SU-DHL-6 (cell line): ENCODE measurements around the gene TOR2A.

Experiments used
- H2AFZ ChIP-seq: fragments of 200-600 bp; sonication (generic); 2 replicates; pipeline ENCODE4 v1.6.1; 2014; ENCODE audit warnings: low read depth, mild to moderate bottlenecking, moderate library complexity, mixed read lengths, antibody characterized with exemption, low read length; ENCODE audit not compliant: severe bottlenecking
- H3F3A ChIP-seq: fragments of 200-600 bp; shearing (Covaris generic); 2 replicates; pipeline ENCODE4 v1.6.0; 2016; ENCODE audit warnings: antibody characterized with exemption, mild to moderate bottlenecking; ENCODE audit not compliant: insufficient read depth
- H3K27ac ChIP-seq: fragments of 200-600 bp; sonication (generic); 2 replicates; pipeline ENCODE4 v1.5.1; 2016; ENCODE audit warnings: low read depth, mild to moderate bottlenecking, low read length, moderate library complexity, mixed read lengths
- H3K27me3 ChIP-seq: fragments of 200-600 bp; sonication (generic), shearing (Covaris generic); 2 replicates; pipeline ENCODE4 v1.6.0; 2014; ENCODE audit warnings: mild to moderate bottlenecking, low read length
- H3K36me3 ChIP-seq: fragments of 200-600 bp; sonication (generic); 2 replicates; pipeline ENCODE4 v1.6.1; 2014; ENCODE audit warnings: mild to moderate bottlenecking, low read length, mixed read lengths
- H3K4me2 ChIP-seq: fragments of 300-600, 200-600 bp; shearing (Covaris generic), sonication (generic); 2 replicates; pipeline ENCODE4 v1.6.0; 2014; ENCODE audit warnings: low read length, low read depth, mild to moderate bottlenecking; ENCODE audit not compliant: poor library complexity, severe bottlenecking
- H3K4me3 ChIP-seq: fragments of 200-600 bp; sonication (generic); 2 replicates; pipeline ENCODE4 v1.5.1; 2014; ENCODE audit warnings: antibody characterized with exemption, low read length, mild to moderate bottlenecking, mixed read lengths; ENCODE audit not compliant: insufficient read depth, poor library complexity, severe bottlenecking
- H3K79me2 ChIP-seq: fragments of 200-600 bp; sonication (generic); 2 replicates; pipeline ENCODE4 v1.6.1; 2014; ENCODE audit warnings: mild to moderate bottlenecking, low read length, moderate library complexity; ENCODE audit not compliant: insufficient read depth
- H3K9ac ChIP-seq: fragments of 200-600 bp; sonication (generic); 2 replicates; pipeline ENCODE4 v1.7.0; 2014; ENCODE audit warnings: mild to moderate bottlenecking, low read length
- H3K9me2 ChIP-seq: fragments of 200-600 bp; sonication (generic); replicated peaks from 2 replicates; pipeline ENCODE4 v1.6.1; 2014; ENCODE audit warnings: low read length; ENCODE audit not compliant: insufficient read depth
- H3K9me3 ChIP-seq: fragments of 200-600 bp; sonication (generic); 2 replicates; pipeline ENCODE4 v1.6.1; 2014; ENCODE audit warnings: low read length, mixed read lengths; ENCODE audit not compliant: insufficient read depth
- H4K20me1 ChIP-seq: fragments of 200-600 bp; sonication (generic); 2 replicates; pipeline ENCODE4 v1.6.1; 2014; ENCODE audit warnings: low read depth, mild to moderate bottlenecking, antibody characterized with exemption, low read length, moderate library complexity, mixed read lengths
- CTCF ChIP-seq: fragments of 200-600 bp; sonication (generic); IDR thresholded peaks from one replicate; pipeline ENCODE4 v1.5.1; 2017; ENCODE audit warnings: antibody characterized with exemption, mild to moderate bottlenecking, low read length, moderate library complexity; ENCODE audit not compliant: insufficient read depth, poor library complexity, severe bottlenecking
- EZH2phosphoT487 ChIP-seq: fragments of 200-600 bp; sonication (generic), shearing (Covaris generic); conservative IDR thresholded peaks from 2 replicates; pipeline ENCODE4 v1.6.1; 2018; ENCODE audit warnings: mild to moderate bottlenecking, antibody characterized with exemption, low read length, moderate library complexity, mixed read lengths

Gene TOR2A

DNA sequence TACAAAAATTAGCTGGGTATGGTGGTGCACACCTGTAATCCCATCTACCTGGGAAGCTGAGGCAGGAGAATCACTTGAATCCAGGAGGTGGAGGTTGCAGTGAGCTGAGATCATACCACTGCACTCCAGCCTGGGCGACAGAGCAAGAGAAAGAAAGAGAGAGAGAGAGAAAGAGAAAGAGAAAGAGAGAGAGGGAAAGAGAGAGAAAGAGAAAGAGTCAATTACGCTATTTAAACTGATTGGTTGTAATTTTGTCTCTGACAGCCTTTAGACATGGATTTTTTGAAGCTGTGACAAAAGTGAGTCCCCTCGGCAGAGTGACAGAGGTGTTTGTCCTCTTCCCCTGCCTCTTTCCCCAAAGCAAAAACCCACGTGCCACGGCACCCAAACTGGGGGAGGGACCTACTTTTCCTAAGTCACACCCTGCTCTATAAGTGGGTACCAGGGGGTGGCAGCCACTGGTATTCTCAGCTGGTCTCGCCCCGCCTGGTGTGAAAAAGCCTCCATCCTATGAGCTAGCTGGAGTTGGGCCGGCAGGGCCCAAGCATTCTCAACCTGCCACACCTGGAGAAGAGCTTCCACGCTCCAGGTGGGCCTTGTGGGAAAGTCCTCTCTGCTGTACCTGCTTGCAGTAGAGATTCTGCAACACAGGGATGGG lies 31.7 kb downstream of the TOR2A start:
- H3K36me3 ChIP-seq: no peaks in the 10 kb centered on the region
- no peak overlapping the region for H3K4me3 ChIP-seq
- TF ChIP-seq CTCF: no peak
- no peak for TF ChIP-seq EZH2phosphoT487
- no peak overlapping the region for H2AFZ ChIP-seq
- H3F3A ChIP-seq: no peaks in the 10 kb centered on the region
- no peaks in the 10 kb centered on the region for H3K79me2 ChIP-seq
- H3K9ac ChIP-seq: no peak overlapping the region
- H3K9me2 ChIP-seq: no peaks in the 10 kb centered on the region
- no peaks in the 10 kb centered on the region for H3K27me3 ChIP-seq
- no peak overlapping the region for H3K27ac ChIP-seq
- no peaks in the 10 kb centered on the region for H4K20me1 ChIP-seq
- H3K4me2 ChIP-seq: no peak overlapping the region
- H3K9me3 ChIP-seq: no peaks in the 10 kb centered on the region

GRCh38 chr9:127700594-127701255 lies 34.4 kb downstream of the TOR2A start:
- Histone ChIP-seq H3K4me3 (no peak overlapping the region), H2AFZ (no peak overlapping the region), H3K79me2 (no peaks in the 10 kb centered on the region), H4K20me1 (no peaks in the 10 kb centered on the region), H3K27me3 (no peaks in the 10 kb centered on the region), H3F3A (no peaks in the 10 kb centered on the region), H3K9me3 (no peaks in the 10 kb centered on the region), H3K27ac (no peak overlapping the region), H3K9me2 (no peaks in the 10 kb centered on the region), H3K9ac (no peak overlapping the region), H3K36me3 (no peaks in the 10 kb centered on the region), H3K4me2 (no peak overlapping the region)
- TF ChIP-seq EZH2phosphoT487: no peak
- TF ChIP-seq CTCF: no peak

GRCh38 chr9:127700140-127700539 lies 35.0 kb downstream of the TOR2A start:
- Histone ChIP-seq H3K9me3 (no peaks in the 10 kb centered on the region), H4K20me1 (no peaks in the 10 kb centered on the region), H3K27me3 (no peaks in the 10 kb centered on the region), H2AFZ (peak overlapping the region; percentile 28), H3K27ac (no peak overlapping the region), H3K4me2 (no peak overlapping the region), H3F3A (no peaks in the 10 kb centered on the region), H3K4me3 (no peak overlapping the region), H3K36me3 (no peaks in the 10 kb centered on the region), H3K79me2 (no peaks in the 10 kb centered on the region), H3K9me2 (no peaks in the 10 kb centered on the region), H3K9ac (no peak overlapping the region)
- TF ChIP-seq EZH2phosphoT487 (no peak), CTCF (no peak)
